Kasumi-1 (cell line): Measurements from ENCODE around the gene GRXCR1.

Experiments
- DNase-seq, 2 experiments: peaks; one replicate each; lab custom pipeline; 2025; lab: John Stamatoyannopoulos, UW

The GRXCR1 gene

GRCh38 chr4:42927946-42928345 is 35.4 kb downstream of the GRXCR1 start:
- DNase-seq = no peak

- no peak for DNase-seq
These were observed 36.1 kb downstream of the GRXCR1 start for GRCh38 chr4:42928582-42928981.

- no peak for DNase-seq
These were observed 49.7 kb downstream of the GRXCR1 start for GRCh38 chr4:42942216-42942615.

GRCh38 chr4:42945874-42946273 is 53.4 kb downstream of the GRXCR1 start:
- DNase-seq = no peak

GRCh38 chr4:42953321-42953720 is 60.8 kb downstream of the GRXCR1 start:
- DNase-seq = no peak

- DNase-seq = no peak
These were observed 62.6 kb downstream of the GRXCR1 start for GRCh38 chr4:42954963-42955669.

- no peak for DNase-seq
These were observed 63.4 kb downstream of the GRXCR1 start for GRCh38 chr4:42955746-42956505.

GRCh38 chr4:42965326-42965725 is 72.8 kb downstream of the GRXCR1 start:
- DNase-seq = no peak

- DNase-seq = no peak
These were observed 93.5 kb downstream of the GRXCR1 start for GRCh38 chr4:42985976-42986375.

GRCh38 chr4:42995343-42995944 is 102.9 kb downstream of the GRXCR1 start:
- DNase-seq = peak; percentile 76 to 80

GRCh38 chr4:43008793-43009192 is 116.3 kb downstream of the GRXCR1 start:
- no peak for DNase-seq

- DNase-seq = no peak
These were observed 121.7 kb downstream of the GRXCR1 start for GRCh38 chr4:43014256-43014655.

GRCh38 chr4:43041632-43042031 is 149.1 kb downstream of the GRXCR1 start:
- DNase-seq = peak; percentile 40 to 63

GRCh38 chr4:43047058-43047457 is 154.5 kb downstream of the GRXCR1 start:
- no peak for DNase-seq

- DNase-seq = peak in 1 of 2 experiments; percentile 5
These were observed 156.1 kb downstream of the GRXCR1 start for GRCh38 chr4:43048570-43048969.

GRCh38 chr4:43049326-43049725 is 156.8 kb downstream of the GRXCR1 start:
- no peak for DNase-seq

- DNase-seq = no peak
These were observed 173.9 kb downstream of the GRXCR1 start for GRCh38 chr4:43066415-43066814.

- DNase-seq = no peak
These were observed 178.6 kb downstream of the GRXCR1 start for GRCh38 chr4:43071069-43071468.
